ENCODE data around the gene PARP8.
A peak's percentile ranks its signal among the peaks of the same experiment; 100 is the strongest.
"Not testable (repeated sequence)": the region's sequence is repeated elsewhere in the genome, so short reads cannot be mapped to it uniquely, and the experiment has no call there.

Gene PARP8, protein sequence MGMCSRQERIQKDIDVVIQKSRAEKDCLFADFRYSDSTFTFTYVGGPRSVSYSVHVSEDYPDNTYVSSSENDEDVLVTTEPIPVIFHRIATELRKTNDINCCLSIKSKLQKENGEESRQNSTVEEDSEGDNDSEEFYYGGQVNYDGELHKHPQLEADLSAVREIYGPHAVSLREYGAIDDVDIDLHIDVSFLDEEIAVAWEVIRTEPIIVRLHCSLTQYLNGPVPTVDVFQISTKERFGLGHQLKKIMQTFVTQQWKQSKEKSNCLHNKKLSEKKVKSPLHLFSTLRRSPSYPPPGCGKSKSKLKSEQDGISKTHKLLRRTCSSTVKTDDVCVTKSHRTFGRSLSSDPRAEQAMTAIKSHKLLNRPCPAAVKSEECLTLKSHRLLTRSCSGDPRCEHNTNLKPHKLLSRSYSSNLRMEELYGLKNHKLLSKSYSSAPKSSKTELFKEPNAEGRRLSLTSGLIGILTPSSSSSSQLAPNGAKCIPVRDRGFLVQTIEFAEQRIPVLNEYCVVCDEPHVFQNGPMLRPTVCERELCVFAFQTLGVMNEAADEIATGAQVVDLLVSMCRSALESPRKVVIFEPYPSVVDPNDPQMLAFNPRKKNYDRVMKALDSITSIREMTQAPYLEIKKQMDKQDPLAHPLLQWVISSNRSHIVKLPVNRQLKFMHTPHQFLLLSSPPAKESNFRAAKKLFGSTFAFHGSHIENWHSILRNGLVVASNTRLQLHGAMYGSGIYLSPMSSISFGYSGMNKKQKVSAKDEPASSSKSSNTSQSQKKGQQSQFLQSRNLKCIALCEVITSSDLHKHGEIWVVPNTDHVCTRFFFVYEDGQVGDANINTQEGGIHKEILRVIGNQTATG

DNA sequence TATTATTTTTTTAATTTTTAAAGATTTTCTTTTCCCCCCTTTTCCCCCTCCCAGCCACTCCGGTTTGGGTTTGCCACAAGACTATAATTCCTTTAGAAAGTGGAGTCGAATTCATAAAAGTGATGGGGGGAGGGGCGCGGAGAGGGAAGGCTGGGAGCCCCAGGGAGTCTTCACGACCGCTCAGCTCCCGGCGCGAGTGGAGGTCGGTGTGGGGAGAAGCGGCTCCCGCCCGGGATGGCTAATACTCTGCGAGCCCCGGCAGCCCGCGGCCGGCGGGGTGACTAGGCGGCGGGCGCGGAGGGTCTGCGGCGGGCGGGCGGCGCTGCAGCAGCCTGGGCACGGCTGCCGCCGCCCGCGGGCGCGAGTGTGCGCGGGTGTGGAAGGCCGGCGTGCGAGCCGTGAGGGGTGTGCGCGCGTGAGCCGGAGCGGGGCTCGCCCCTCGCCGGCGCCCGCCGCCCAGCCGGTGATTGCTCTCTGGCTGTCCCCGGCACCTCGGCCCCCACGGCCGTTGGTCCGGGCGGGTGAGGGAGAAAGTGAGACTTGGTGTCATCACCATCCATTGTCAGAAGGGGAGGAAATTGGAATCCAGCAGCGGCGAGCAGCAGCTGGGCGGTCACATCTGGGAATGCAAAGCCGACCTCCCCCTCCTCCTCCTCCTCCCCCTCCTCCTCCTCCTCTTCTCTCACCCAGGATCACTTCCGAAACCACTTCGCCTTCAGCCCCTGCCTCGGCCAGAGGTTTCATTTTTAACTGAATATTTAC is at the start of gene PARP8:
TSS of gene PARP8 (plus strand) at position 377 of the 762 bp plus-strand sequence. CDS start 459 bp downstream, outside the sequence.
- peak; percentile 74 for DNase-seq

DNA sequence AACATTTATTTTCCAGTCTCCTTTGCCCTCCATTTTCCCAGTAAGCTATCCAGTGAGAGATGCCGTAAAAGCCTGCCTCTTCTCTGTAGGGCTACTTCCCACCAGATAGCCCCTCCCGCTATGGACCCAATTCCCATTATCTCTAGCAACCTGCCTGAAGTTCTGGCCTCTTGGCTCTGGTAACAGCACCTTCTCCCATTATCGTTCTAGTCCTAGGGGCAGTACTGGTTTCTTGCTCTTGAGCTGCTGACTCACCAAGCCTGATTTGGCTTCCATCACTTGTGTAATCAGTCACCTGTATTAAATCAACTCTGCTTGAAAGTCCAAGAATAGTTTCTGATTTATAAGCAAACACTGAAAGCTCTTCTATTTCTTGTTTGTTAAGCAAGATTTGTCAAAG is 42.8 kb upstream of the PARP8 start:
- no peak for DNase-seq

DNA sequence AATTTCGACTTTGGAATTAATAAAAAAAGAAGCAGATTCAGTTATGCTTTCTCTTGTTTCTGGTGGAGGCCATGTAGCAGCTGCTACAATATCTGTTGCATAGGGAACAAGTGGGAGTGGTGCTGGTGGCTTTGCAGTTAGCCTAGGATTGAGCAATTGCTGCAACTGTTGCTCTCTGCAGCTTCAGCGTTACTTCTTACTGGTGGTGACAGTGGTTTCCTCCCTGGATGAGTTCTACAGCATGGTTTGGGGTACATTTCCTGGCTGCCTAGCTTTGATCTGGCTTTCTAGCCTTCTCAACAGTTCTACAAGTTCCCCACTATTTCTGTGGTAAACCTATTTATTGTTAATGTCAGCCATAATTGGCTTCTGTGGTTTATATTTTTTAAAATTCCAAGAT is 31.6 kb upstream of the PARP8 start:
- not testable (repeated sequence) for DNase-seq

DNA sequence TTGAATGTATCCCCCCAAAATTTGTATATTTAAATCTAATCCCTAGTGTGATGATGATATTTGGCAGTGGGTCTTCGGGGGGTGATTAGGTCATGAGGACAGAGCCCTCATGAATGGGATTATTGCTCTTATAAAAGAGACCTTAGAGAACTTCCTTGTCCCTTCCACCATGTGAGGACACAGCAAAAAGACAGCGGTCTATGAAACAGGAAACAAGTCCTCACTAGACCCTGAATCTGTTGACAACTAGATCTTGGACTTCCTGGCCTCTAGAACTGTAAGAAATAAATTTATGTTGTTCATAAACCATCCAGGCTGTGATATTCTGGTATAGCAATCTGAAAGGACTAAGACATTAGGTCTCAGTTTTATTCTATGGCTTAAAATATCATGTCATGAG is 28.9 kb upstream of the PARP8 start:
- not testable (repeated sequence) for DNase-seq

DNA sequence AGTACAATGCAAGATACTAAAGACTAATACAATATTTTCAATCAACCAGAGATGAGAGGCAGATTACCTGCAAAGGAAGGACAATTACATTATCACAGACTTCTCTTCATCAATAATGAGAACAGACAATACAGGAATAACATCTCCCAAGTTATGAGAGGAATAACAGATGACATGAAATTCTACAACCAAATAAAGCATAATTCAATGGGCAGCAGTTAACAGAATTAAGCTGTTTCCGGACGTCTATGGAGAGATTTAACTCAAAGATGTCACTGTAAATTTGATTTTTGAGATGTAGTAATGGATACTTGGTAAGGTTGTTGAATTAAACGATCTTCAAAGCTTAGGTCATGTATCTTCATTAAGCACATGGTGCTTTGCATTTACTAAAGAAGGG is 19.8 kb upstream of the PARP8 start:
- DNase-seq = no peak

DNA sequence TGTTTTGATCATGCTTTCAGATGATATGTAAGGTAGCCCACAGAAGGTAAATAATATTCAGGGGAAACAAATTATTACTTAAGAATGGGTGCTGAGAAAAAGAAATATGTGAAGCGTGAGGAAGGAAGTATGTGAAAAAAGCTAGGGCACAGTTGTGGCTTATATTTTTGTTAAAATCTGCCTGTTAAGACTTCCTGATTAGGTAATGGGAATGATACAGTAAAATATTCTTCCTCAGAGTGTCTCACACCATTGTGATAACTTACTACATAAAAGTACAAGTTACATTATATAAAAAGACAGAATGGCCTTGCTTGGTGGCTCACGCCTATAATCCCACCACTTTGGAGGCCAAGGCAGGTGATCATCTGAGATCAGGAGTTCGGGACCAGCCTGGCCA is 18.7 kb upstream of the PARP8 start:
- no peak for DNase-seq

DNA sequence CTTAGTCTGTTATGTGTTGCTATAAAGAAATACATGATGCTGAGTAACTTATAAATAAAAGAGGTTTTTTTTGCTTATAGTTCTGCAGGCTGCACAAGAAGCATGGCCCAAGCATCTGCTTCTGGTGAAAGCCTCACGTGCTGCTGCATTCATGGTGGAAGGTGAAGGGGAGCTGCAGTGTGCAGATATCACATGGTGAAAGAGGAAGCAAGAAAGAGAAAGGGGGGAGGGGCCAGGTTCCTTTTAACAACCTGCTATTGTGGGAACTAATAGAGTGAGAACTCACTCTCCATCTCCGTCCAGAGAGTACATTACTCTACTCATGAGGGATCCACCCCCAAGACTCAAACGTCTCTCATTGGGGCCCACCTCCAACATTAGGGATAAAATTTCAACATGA is 12.5 kb upstream of the PARP8 start:
- no peak for DNase-seq

DNA sequence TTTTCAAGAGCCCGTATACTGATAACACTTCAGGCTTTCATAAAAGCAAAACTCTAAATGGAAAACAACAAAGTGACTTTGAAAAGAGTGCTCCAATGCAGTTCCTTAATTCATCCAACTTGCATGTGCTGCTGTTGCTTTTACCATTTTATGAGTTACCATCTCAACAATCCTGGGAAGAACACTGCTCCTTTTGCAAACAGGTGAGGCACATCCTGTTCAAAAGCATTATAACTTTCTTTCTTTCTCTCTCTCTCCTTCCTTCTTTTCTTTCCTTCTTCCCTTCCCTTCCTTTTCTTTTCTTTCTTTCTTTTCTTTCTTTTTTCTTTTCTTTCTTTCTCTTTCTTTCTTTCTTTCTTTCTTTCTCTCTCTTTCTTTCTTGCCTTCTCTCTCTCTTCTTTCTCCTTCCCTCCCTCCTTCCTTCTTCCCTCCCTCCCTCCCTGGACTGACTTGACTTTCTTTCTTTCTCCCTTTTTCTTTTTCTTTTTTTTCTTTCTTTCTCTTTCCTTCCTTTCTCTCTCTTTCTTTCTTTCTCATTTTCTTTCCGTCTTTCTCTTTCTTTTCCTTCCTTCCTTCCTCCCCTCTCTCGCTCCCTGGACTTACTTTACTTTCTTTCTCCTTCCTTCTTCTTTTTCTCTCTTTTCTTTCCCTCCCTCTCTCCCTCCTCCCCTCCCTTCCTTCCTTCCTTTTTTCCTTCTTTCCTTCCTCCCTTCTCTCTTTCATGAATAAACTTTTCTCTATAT is 11.2 kb upstream of the PARP8 start:
- DNase-seq = no peak

DNA sequence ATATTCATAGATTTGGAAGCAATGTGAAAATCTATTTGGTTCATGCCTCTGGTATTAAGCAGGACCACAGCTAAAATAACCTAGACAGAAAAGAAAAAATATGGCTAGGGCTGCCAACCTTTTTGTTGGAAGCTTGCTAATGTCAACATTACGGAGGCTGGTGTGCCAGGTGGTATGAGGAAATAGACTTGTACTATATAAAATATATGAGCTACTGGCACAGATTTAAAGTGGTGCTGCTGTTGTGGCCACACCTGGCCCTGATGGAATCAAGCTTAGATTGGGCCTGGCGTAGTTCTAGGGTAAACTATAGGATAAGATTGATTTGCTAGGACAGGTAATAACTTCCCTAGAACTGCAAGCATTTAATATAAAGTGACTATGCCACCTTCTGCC is 10.6 kb upstream of the PARP8 start:
- no peak for DNase-seq

DNA sequence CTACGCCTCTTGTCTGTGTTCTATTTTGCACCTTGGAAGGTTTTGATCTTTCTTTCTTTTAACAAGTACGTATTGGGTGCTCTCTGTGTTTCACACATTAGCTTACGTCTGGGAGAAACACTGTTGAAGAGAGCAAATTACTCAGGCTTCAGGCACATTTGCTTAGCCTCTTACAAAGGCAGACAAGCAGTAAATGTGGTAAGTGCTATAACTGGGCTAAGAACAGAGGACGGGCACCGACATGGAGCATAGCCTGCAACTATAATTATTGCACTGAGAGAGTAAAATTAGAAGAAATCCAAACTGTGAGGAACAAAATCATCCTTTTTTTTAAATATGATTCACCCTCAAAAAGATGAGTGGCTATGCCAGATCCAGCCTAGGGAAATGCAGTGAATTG is 9.4 kb upstream of the PARP8 start:
- DNase-seq = no peak

DNA sequence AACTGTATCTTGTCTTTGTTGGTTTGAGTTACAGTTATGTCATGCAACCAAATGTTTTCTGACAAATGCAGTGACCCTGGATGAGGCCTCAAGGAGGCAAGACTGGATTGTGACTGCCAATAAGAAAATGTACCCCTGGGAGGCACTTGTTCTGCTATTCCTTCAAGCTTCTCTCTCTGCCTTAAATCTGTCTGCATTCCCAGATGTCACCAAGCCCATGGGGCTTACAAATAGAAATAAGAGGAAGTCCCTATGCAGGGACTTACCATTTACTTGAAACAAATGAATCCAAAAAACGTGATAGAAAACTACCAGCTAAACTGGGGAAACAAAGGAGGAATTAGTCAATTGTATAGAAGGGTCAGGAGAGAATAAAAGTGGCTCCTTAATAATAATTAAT is 8.2 kb upstream of the PARP8 start:
- no peak for DNase-seq

DNA sequence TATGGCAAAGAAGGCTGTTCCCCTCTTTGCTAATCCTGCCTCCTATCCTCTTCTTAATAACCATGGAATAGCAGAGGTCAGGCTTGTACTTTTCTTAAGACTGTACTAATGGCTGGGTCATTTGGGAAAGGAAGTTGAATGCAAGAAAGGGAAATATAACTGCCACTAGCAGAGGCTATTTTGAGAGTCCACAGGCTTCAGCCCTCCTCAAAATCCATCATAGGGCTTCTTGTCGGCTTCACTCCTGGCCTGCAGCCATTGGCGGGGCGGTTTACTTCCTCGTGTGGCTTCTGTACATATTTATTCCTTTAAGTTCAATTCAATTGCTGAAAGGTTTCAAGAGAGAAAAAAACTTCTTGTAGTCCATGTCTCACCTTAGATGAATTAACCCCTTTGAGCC is 2.8 kb upstream of the PARP8 start:
- no peak for DNase-seq

DNA sequence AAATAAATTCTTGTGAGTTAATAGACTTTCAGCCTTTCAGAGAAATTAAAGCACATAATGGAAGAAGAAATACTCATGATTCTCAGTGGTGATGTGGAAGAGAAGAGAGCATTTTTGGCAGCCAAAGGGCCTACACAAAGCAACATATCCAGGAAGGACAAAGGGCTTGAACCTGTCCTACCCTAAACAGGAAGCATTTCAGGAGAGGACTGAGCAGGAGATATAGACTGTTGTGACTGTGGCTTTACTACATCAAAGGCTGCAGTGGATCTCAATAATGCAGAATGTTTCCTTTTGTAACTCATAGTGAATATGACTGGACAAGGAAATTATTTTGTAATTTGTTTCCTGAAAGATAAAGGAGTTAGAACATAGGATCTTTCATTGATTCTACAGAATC is 1.3 kb upstream of the PARP8 start:
- no peak for DNase-seq

DNA sequence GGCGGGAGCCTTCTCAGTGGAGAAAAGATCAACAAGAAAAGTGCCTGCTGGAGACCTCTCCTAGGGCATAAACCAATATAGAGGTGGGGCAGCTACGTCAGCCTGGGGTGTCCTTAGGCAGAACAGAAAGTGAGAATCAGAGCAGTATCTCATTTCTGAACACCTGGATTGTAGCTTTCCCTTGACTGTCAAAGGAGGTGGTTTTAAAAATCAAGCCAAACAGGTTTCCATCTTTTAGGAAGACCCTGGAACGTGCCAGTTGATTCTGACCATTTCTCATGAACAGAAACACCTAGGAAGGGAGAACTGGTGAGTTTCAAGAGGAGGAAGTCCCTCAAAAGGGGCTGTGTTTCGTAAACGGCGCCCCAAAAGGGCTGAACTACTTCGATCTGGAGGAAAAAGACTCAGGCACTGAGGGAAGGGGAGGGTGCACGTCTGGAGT is 655 bp upstream of the PARP8 start:
- DNase-seq = not testable (repeated sequence)

DNA sequence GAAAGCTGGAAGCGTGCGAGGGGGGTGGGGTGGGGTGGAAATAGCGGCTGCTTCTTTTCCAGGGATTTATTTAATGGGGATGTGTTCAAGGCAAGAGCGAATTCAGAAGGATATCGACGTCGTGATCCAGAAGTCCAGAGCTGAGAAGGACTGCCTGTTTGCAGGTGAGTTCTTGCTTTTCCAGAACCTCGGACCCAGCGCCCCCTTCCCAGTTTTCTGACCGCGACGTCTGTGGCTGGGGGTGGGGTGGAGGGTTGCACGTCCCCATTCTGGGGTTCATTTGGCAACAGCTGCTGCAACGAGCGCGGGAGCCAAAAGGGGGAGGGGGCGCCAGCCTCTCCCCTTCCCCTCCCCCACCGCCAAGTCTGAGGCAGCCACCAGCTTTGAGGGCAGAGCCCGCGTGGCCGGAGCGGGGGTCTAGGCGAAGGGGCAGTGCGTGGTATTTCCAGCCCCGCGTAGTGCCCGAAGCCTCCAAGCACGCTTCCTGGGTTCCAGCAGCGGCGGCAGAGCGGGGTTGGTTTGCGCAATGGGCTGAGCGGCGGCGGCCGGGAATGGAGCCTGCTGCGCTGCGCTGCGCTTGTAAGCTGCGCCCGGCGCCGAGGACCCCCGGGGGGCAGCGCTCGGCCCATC is 701 bp downstream of the PARP8 start:
- DNase-seq = peak; percentile 73

DNA sequence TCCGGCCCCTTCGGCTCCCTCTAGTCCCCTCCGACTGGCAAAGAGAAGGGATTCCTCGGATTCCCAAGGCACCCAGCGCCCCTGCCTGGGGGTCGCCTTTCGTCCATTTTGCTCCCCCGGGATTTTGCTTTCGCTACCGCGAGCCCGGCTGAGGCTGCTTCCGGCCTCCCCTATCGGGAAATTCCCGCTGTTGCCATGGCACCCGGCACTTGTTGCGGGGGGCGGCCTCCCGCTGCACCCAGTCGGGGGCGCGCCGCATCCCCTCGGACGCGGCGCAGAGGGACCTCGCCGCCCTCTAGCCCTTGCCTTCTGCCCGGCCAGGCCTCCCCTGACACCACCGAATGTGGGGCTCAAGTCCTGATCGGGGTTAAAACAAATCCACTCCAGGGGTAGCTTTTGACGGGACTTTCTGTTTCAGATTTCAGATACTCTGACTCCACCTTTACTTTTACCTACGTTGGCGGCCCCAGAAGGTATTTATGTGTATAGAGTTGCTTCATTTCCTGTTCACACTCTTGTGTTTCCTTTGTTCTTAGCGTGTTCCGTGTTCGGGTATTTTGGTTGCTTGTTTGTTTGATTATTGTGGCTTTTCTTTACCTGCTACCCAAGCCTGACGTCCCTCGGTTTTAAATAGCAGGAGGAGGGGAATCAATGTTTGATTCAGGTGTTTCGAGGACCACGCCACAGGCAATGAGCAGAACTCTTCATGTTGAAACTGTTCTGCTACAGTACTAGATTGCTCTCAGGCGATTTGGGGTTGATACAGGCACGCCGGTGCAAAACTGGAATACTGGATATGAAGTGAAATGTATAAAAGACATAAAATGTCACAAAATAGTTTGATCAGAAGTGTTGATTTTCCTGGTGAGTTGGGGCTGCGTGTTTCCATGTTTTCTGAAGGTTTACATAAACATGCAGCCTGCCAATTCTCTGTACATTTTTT is 1.5 kb downstream of the PARP8 start:
- DNase-seq = peak; percentile 83

DNA sequence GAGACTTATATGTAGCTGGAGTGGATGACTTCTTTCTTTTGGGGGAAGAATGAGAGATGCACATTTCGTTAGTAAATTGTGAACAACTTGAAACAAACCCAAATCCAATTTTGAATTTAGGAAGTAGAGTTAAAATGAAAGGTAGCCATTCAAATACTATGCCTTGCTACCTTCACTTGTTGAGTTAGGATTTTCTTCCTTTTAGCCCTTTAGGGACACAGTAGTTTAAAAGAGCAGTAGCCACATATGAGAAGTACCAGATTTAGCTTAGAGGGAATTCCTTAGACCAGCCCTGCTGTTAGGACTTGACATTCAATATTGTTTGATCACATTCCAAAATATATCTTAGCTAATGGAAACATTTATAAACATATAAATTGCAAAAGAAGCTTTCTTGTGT is 2.2 kb downstream of the PARP8 start:
- not testable (repeated sequence) for DNase-seq

DNA sequence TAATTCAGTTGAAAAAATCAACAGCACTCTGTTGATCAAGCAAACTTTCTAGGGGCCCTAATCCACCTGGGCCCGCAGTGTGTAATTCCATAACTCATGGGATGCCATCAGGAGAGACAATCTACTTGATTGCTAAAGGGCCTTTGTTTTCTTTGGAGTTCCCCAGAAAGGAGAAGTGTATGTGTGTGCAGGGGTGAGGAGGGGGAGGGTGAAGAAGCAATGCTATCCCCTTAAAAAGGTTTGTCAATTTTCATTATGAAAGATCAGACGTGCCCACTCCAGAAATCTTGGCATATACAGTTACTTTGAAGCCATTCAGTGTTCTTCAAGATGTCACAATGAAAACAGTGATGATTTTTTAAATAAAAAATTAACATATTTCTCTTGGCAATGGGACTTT is 6.2 kb downstream of the PARP8 start:
- no peak for DNase-seq

DNA sequence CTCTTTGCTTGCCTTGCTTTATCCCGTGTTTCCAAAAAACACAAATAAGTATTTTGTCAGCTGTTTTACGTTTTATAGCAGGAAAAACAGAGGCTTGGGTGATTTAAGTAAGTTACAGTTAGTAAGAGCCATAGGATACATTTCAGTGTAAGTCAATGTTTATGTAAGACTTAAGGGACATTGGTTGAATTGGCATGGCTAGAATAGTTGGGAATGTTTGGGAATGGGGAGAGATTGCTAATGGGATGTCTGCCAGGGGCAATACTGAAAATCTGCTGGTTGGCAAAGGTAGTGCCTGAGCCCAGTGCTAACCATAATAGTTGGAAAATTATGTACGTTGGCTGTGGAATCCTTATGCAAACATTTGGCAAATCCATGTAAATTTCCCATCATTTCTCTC is 7.0 kb downstream of the PARP8 start:
- DNase-seq = not testable (repeated sequence)

DNA sequence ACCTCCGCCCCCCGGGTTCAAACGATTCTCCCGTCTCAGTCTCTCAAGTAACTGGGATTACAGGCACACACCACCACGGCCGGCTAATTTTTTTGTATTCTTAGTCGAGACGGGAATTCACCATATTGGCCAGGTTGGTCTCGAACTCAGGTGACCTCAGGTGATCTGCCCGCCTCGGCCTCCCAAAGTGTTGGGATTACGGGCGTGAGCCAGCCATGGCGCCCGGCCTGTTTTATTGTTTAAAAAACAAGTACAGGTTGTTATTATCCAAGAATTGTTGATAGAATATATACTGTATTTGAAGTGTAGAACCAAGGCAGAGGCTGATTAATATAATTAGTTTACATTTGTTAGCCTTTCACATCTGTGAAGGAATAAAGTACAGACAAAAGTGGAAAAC is 8.9 kb downstream of the PARP8 start:
- no peak for DNase-seq

DNA sequence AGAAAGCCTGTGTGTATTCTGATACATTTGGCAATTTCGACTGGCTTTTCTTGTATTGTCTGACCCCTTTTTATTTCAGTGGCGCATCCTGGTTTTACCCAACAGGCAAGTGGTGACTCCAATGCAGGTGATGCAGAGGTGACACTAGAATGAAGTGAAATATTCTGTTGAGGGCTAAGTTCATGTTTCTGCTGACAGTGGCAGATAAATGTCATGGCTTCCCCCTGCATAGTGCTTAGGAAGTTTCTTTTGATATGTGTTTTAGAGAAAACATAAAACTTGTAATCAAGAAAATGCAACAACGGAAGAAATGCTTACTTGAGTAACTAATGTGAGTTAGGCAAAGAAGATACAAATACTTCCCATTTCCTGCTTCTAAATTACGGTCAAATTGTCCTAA is 13.1 kb downstream of the PARP8 start:
- DNase-seq = peak; percentile 3
